ENCODE data around the gene TENT5C. TPM values are rescaled to one million over a fixed set of nuclear protein-coding genes. Genes with fewer than 3 reads are reported as not detected.

TENT5C gene
- total and polyA plus RNA-seq, 9 of the 15 experiments (the other 6 are each of a cell fraction or from before 2014, with no cell fraction given): 1.8 to 7.7 (median 4.0) TPM

- TF ChIP-seq MGA (IDR thresholded peaks at IDR 0.05) (no peak), MAFK (IDR thresholded peaks at IDR 0.05; ENCODE audit: low read length) (peak; percentile 33; the same call in 1 of the 2 replicates), UBTF (IDR thresholded peaks at IDR 0.05; ENCODE audit: borderline replicate concordance in 1 of 2, low read depth in 2 of 2, low read length in 2 of 2) (0 out of 4 replicates have a peak, but pooled peaks of 1 of the 2 experiments have one; percentile 56), RCOR1 (IDR thresholded peaks at IDR 0.05; ENCODE audit: borderline replicate concordance in 1 of 2, low read depth in 2 of 2, low read length in 2 of 2) (peak; percentile 22 to 83; a peak in 3 of 4 replicates), MTA1 (IDR thresholded peaks at IDR 0.05; ENCODE audit: borderline replicate concordance) (0 out of 2 replicates have a peak, but pooled peaks have one; percentile 17), JUN (IDR thresholded peaks at IDR 0.05; ENCODE audit: borderline replicate concordance, low read depth, low read length) (peak; percentile 50; the same call in 1 of the 2 replicates), JUN (CRISPR knock-in tag; IDR thresholded peaks at IDR 0.05; ENCODE audit: borderline replicate concordance) (no peak), NFE2 (IDR thresholded peaks at IDR 0.05; ENCODE audit: low read depth) (peak; percentile 49; the same call in 1 of the 2 replicates), CTBP1 (IDR thresholded peaks at IDR 0.05; ENCODE audit: borderline replicate concordance) (peak; percentile 74; the same call in 1 of the 2 replicates), CXXC5 (CRISPR knock-in tag; IDR thresholded peaks at IDR 0.05) (peak; percentile 35; the same call in 1 of the 2 replicates), NCOA2 (IDR thresholded peaks at IDR 0.05; ENCODE audit: partially characterized antibody in 2 of 2) (no peak)
Measured at GRCh38 chr1:117611121-117611601, 5.3 kb downstream of the TENT5C start (continued).

Measured in K562 (cell line).